Right ventricle myocardium superior (tissue), 1 donor: Measurements from ENCODE around the gene MMP13. TPM values are rescaled to one million over a fixed set of nuclear protein-coding genes. Genes with fewer than 3 reads are reported as not detected.

Experiments used
- ATAC-seq: fragments of 200-7000 bp; cut with Tn5 transposase; one replicate; pipeline ENCODE4 v1.9.1; 2020; ENCODE audit warnings: mild to moderate bottlenecking; ENCODE audit not compliant: poor library complexity
- DNase-seq: peaks from one replicate; pipeline ENCODE4 v3.0.0-alpha.2; 2020
- intact Hi-C: fragments of 100-400 bp; cut with DNase I; formaldehyde crosslinking; loops from one replicate; pipeline ENCODE4 v1.11.2; 2022
- total RNA-seq: library from RNA; stranded (reverse); fragmentation: NEBNext Ultra II Directional; extraction: Animal tissue kit (Norgen Biotek cat#: 25700); gene quantifications from one replicate; pipeline ENCODE4 v1.2.1, GENCODE V29; 2021
- donor health status: DM: no; HTN: yes; CAD: no; lungs with severe emphysema.

Gene MMP13
- total RNA-seq, 1 donor from 2014 or later: not detected

GRCh38 chr11:102940714-102941588 lies 14.6 kb downstream of the MMP13 start:
- ATAC-seq (peak; percentile 64), DNase-seq (no peak)
- intact Hi-C loops: no loop called here

- intact Hi-C loops: no loop called here
- DNase-seq (no peak), ATAC-seq (no peak)
Observed at GRCh38 chr11:102936864-102937509, 18.5 kb downstream of the MMP13 start.

GRCh38 chr11:102935514-102935913 lies 20.0 kb downstream of the MMP13 start:
- DNase-seq (no peak), ATAC-seq (no peak)
- intact Hi-C loops: no loop called here

GRCh38 chr11:102934735-102935134 lies 20.8 kb downstream of the MMP13 start:
- no peak for DNase-seq
- intact Hi-C loops: no loop called here
- ATAC-seq: no peak

- intact Hi-C loops: no loop called here
- ATAC-seq: no peak
- DNase-seq: no peak
Observed at GRCh38 chr11:102933627-102934026, 21.9 kb downstream of the MMP13 start.

- no peak for DNase-seq
- intact Hi-C loops: no loop called here
Observed at GRCh38 chr11:102932678-102933077, 22.9 kb downstream of the MMP13 start.

GRCh38 chr11:102930451-102930850 lies 25.1 kb downstream of the MMP13 start:
- DNase-seq: no peak
- intact Hi-C loops: no loop called here
- no peak for ATAC-seq

More at GRCh38 chr11:102932678-102933077, 22.9 kb downstream of the MMP13 start:
- no peak for ATAC-seq

GRCh38 chr11:102929972-102930371 lies 25.6 kb downstream of the MMP13 start:
- ATAC-seq: no peak
- intact Hi-C loops: no loop called here
- no peak for DNase-seq

GRCh38 chr11:102929166-102929565 lies 26.4 kb downstream of the MMP13 start:
- ATAC-seq (no peak), DNase-seq (no peak)
- intact Hi-C loops: no loop called here

- ATAC-seq (no peak), DNase-seq (no peak)
- intact Hi-C loops: no loop called here
Observed at GRCh38 chr11:102928247-102928646, 27.3 kb downstream of the MMP13 start.

- ATAC-seq: no peak
- intact Hi-C loops: no loop called here
- no peak for DNase-seq
Observed at GRCh38 chr11:102927624-102927990, 27.9 kb downstream of the MMP13 start.

GRCh38 chr11:102926961-102927623 lies 28.4 kb downstream of the MMP13 start:
- ATAC-seq (no peak), DNase-seq (no peak)
- intact Hi-C loops: no loop called here

GRCh38 chr11:102926517-102926916 lies 29.0 kb downstream of the MMP13 start:
- intact Hi-C loops: no loop called here
- DNase-seq (no peak), ATAC-seq (no peak)

GRCh38 chr11:102925988-102926387 lies 29.5 kb downstream of the MMP13 start:
- intact Hi-C loops: no loop called here
- no peak for ATAC-seq
- no peak for DNase-seq

GRCh38 chr11:102924851-102925380 lies 30.6 kb downstream of the MMP13 start:
- DNase-seq (no peak), ATAC-seq (no peak)
- intact Hi-C loops: no loop called here

- intact Hi-C loops: no loop called here
- DNase-seq: no peak
- no peak for ATAC-seq
Observed at GRCh38 chr11:102921587-102922220, 33.8 kb downstream of the MMP13 start.

GRCh38 chr11:102920118-102920684 lies 35.3 kb downstream of the MMP13 start:
- DNase-seq (no peak), ATAC-seq (peak; percentile 52)
- intact Hi-C loops: no loop called here

- intact Hi-C loops: no loop called here
- DNase-seq: no peak
- ATAC-seq: no peak
Observed at GRCh38 chr11:102915044-102915375, 40.5 kb downstream of the MMP13 start.
